H1 (cell line): Measurements from ENCODE around the gene PRKAR1B.

Source experiments
- CTCF ChIP-seq, 3 experiments: IDR thresholded peaks; 1 replicate in 2 of 3; 2 replicates in 1 of 3; pipeline versions ENCODE4 v1.5.1 to v1.6.1; 2011; ENCODE audit warnings: low read length in 3 of 3, mild to moderate bottlenecking in 3 of 3, inconsistent platforms in 2 of 3, low read depth in 1 of 3, moderate library complexity in 1 of 3; ENCODE audit not compliant: insufficient read depth in 1 of 3; ENCODE audit errors: control extremely low read depth in 1 of 3
- POLR2A ChIP-seq, 2 experiments: IDR thresholded peaks; 1 replicate in 1 of 2; 2 replicates in 1 of 2; pipeline ENCODE4 v1.6.1; 2011; ENCODE audit warnings: low read depth in 2 of 2, low read length in 2 of 2, mild to moderate bottlenecking in 2 of 2; ENCODE audit errors: control extremely low read depth in 1 of 2
- SP1 ChIP-seq: IDR thresholded peaks from 2 replicates; pipeline ENCODE4 v1.6.1; 2011; ENCODE audit warnings: low read depth, low read length

- TF ChIP-seq POLR2A (IDR thresholded peaks at IDR 0.05; ENCODE audit: control extremely low read depth in 1 of 2, low read depth in 2 of 2, low read length in 2 of 2) (no peak), SP1 (no peak), CTCF (IDR thresholded peaks at IDR 0.05; ENCODE audit: control extremely low read depth in 1 of 3, insufficient read depth in 1 of 3, low read depth in 1 of 3, low read length in 3 of 3) (no peak)
Observed at GRCh38 chr7:731440-732085, 4.5 kb upstream of the PRKAR1B start.
